OCI-LY1 (cell line): ENCODE results near the gene CIAO3.
A peak's percentile ranks its signal among the peaks of the same experiment; 100 is the strongest.

Experiments
- H2AFZ ChIP-seq: fragments of 200-600 bp; sonication (generic), shearing (Covaris generic); 2 replicates; pipeline ENCODE4 v1.6.0; 2014; ENCODE audit warnings: antibody characterized with exemption, mild to moderate bottlenecking, low read length
- H3F3A ChIP-seq: fragments of 200-600 bp; sonication (generic), shearing (Covaris generic); 2 replicates; pipeline ENCODE4 v1.6.0; 2014; ENCODE audit warnings: mild to moderate bottlenecking, antibody characterized with exemption, low read length, moderate library complexity; ENCODE audit not compliant: insufficient read depth
- H3K27ac ChIP-seq: fragments of 200-600 bp; sonication (generic); 2 replicates; pipeline ENCODE4 v1.5.1; 2014; ENCODE audit warnings: low read length, mixed run types, mild to moderate bottlenecking, low read depth; ENCODE audit not compliant: poor library complexity, severe bottlenecking
- H3K27me3 ChIP-seq: fragments of 200-600 bp; sonication (generic); 2 replicates; pipeline ENCODE4 v1.6.0; 2014; ENCODE audit warnings: antibody characterized with exemption, mild to moderate bottlenecking, low read length, moderate library complexity; ENCODE audit not compliant: insufficient read depth
- H3K36me3 ChIP-seq: fragments of 200-600 bp; sonication (generic); 2 replicates; pipeline ENCODE4 v1.6.1; 2014; ENCODE audit warnings: mild to moderate bottlenecking, antibody characterized with exemption, low read length, moderate library complexity, mixed read lengths; ENCODE audit not compliant: insufficient read depth
- H3K4me1 ChIP-seq: fragments of 200-600 bp; sonication (generic); 2 replicates; pipeline ENCODE4 v1.5.1; 2014; ENCODE audit warnings: mild to moderate bottlenecking, low read length, moderate library complexity; ENCODE audit not compliant: insufficient read depth, severe bottlenecking
- H3K4me2 ChIP-seq: fragments of 200-600 bp; sonication (generic), shearing (Covaris generic); 2 replicates; pipeline ENCODE4 v1.6.1; 2014; ENCODE audit warnings: low read length
- H3K4me3 ChIP-seq: fragments of 200-600 bp; sonication (generic); 2 replicates; pipeline ENCODE4 v1.5.1; 2014; ENCODE audit warnings: low read length, low read depth, mild to moderate bottlenecking, mixed read lengths; ENCODE audit not compliant: poor library complexity, severe bottlenecking
- H3K79me2 ChIP-seq: fragments of 200-600 bp; shearing (Covaris generic); 2 replicates; pipeline ENCODE4 v1.6.1; 2016; ENCODE audit warnings: mixed run types, low read length, mixed read lengths; ENCODE audit not compliant: insufficient read depth
- H3K9ac ChIP-seq: fragments of 200-600 bp; sonication (generic), shearing (Covaris generic); 2 replicates; pipeline ENCODE4 v1.6.1; 2014; ENCODE audit warnings: mild to moderate bottlenecking, low read length, mixed read lengths
- H3K9me2 ChIP-seq: fragments of 200-600 bp; sonication (generic), shearing (Covaris generic); 2 replicates; pipeline ENCODE4 v1.6.1; 2014; ENCODE audit warnings: low read depth, mild to moderate bottlenecking, low read length, mixed read lengths
- H3K9me3 ChIP-seq: fragments of 200-600 bp; shearing (Covaris generic); 2 replicates; pipeline ENCODE4 v1.6.1; 2014; ENCODE audit warnings: low read length, mixed read lengths
- H4K20me1 ChIP-seq: fragments of 200-600 bp; sonication (generic), shearing (Covaris generic); 2 replicates; pipeline ENCODE4 v1.6.0; 2016; ENCODE audit warnings: mild to moderate bottlenecking, low read length; ENCODE audit not compliant: insufficient read depth
- EZH2 ChIP-seq: fragments of 200-600 bp; sonication (generic), shearing (Covaris generic); IDR thresholded peaks from 2 replicates; pipeline ENCODE4 v1.8.0; 2017; ENCODE audit warnings: borderline replicate concordance, mixed run types, mild to moderate bottlenecking, antibody characterized with exemption, low read length, moderate library complexity, mixed read lengths
- TF ChIP-seq, protein P1 (sequence below): fragments of 200-600 bp; sonication (generic), shearing (Covaris generic); IDR thresholded peaks from 2 replicates; pipeline ENCODE4 v1.5.1; 2017; ENCODE audit warnings: mild to moderate bottlenecking, antibody characterized with exemption, low read length, moderate library complexity, mixed read lengths

The CIAO3 gene

DNA sequence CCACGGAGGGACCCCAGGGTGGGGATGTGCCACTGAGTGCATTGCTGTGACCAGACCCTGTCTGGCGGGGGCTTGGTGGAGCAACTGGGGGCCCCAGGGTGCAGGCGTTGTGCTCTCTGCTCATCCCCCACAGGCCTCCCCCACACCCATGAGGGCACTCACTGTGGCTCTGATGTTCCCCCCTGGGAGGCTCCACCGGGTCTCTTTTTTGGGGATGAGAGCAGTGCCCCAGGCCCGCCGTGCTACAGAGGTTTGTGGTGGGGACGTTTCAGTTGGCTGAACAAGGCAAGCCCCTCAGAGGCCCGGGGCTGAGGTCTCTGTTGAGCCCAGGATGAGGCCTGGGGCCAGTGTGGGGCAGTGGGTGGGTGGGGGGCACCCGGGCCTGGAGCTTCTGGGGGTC, 17.1 kb downstream of the CIAO3 start:
- no peaks in the 10 kb centered on the region for H4K20me1 ChIP-seq
- no peak overlapping the region for H3K9ac ChIP-seq
- H3K4me2 ChIP-seq = no peak overlapping the region
- H3K79me2 ChIP-seq = no peaks in the 10 kb centered on the region
- H3K9me3 ChIP-seq = no peaks in the 10 kb centered on the region
- H3K27me3 ChIP-seq = no peaks in the 10 kb centered on the region
- no peak overlapping the region for H3K27ac ChIP-seq
- no peaks in the 10 kb centered on the region for H3K9me2 ChIP-seq
- H3K36me3 ChIP-seq = peaks cover 8% of the 10 kb centered on the region
- no peak overlapping the region for H3K4me3 ChIP-seq
- H2AFZ ChIP-seq = no peak overlapping the region
- peaks cover 38% of the 10 kb centered on the region for H3K4me1 ChIP-seq
- peaks cover 4% of the 10 kb centered on the region; the same call in 1 of the 2 replicates for H3F3A ChIP-seq
- TF ChIP-seq, protein P1, sequence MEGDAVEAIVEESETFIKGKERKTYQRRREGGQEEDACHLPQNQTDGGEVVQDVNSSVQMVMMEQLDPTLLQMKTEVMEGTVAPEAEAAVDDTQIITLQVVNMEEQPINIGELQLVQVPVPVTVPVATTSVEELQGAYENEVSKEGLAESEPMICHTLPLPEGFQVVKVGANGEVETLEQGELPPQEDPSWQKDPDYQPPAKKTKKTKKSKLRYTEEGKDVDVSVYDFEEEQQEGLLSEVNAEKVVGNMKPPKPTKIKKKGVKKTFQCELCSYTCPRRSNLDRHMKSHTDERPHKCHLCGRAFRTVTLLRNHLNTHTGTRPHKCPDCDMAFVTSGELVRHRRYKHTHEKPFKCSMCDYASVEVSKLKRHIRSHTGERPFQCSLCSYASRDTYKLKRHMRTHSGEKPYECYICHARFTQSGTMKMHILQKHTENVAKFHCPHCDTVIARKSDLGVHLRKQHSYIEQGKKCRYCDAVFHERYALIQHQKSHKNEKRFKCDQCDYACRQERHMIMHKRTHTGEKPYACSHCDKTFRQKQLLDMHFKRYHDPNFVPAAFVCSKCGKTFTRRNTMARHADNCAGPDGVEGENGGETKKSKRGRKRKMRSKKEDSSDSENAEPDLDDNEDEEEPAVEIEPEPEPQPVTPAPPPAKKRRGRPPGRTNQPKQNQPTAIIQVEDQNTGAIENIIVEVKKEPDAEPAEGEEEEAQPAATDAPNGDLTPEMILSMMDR = no peak

DNA sequence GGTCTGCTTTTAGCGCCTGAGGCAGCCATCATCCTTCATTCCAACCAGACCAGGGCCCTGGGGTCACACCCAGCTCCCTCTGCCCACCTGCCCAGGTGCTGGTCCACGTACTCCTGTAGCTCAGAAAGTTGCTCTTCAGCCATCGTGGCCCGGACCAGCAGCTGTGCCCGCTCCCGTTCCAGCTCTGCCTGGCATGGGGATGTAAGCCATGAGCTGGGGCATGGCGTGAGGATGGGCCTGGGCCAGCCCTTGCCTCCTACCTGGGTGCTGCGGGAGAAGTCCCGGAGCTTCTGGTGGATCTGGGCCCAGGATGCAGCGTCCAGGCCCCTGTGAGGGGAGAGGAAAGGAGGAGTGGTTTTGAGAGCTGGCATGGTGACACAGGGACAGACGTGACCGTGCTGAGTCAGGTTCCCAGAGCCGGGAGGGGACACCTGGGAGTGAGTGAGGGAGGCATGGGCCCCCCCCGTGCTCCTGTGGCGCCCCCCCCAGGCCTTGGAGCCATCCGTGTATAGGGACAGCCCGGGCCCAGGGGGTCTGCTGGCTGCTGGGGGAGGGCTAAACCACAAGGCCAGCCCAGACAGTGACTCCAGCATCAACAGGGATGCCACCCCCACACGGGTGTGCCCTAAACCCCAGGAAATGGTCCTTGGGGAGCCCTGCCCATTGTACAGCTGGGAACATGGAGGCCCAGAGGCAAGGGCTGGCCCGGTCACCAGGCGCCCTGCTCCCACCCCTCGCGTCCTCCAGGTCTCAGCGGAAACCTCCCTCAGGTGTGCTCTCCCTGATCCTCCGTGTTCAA, 17.8 kb downstream of the CIAO3 start:
- Histone ChIP-seq H3K27me3 (peaks cover 5% of the 10 kb centered on the region), H4K20me1 (no peaks in the 10 kb centered on the region), H3F3A (peaks cover 4% of the 10 kb centered on the region; the same call in 1 of the 2 replicates), H2AFZ (no peak overlapping the region), H3K79me2 (no peaks in the 10 kb centered on the region), H3K4me1 (peaks cover 34% of the 10 kb centered on the region), H3K27ac (no peak overlapping the region), H3K36me3 (peaks cover 8% of the 10 kb centered on the region), H3K4me2 (no peak overlapping the region), H3K4me3 (no peak overlapping the region), H3K9me3 (no peaks in the 10 kb centered on the region), H3K9ac (no peak overlapping the region), H3K9me2 (no peaks in the 10 kb centered on the region)
- no peak for TF ChIP-seq EZH2

DNA sequence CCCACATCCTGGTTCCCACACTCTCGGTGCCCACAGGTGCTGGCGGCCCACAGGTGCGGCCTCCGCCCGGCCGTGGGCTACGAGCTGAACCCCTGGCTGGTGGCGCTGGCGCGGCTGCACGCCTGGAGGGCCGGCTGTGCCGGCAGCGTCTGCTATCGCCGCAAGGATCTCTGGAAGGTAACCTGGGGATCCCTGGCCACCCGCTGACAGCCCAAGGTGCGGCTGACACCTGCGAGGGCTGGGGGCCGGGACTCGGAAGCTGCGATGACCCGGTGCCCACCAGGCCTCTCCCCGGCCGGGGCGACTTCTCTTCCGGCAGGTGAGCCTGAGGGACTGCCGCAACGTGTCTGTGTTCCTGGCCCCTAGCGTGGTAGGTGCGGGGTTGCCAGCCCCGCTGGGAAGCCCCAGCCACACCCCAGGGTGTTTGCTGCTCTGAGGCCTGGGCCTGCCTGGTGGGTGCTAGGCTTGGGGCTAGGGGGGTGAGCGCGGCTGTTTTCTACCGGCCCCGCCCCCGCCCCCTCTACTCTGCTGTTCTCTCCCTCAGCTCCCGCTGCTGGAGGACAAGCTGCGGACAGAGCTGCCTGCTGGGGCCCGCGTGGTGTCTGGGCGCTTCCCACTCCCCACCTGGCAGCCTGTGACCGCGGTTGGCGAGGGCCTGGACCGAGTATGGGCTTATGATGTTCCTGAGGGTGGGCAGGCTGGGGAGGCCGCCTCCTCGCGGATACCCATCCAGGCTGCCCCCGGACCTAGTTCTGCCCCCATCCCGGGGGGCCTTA, 18.8 kb downstream of the CIAO3 start:
- H3K9ac ChIP-seq = peak overlapping the region; percentile 93
- no peak overlapping the region for H2AFZ ChIP-seq
- peak overlapping the region; percentile 89 for H3K4me3 ChIP-seq
- TF ChIP-seq EZH2 = no peak
- TF ChIP-seq, protein P1 = no peak
- H3K9me2 ChIP-seq = no peaks in the 10 kb centered on the region
- H3K4me2 ChIP-seq = peak overlapping the region; percentile 93
- peaks cover 4% of the 10 kb centered on the region; the same call in 1 of the 2 replicates for H3F3A ChIP-seq
- H3K4me1 ChIP-seq = peaks cover 34% of the 10 kb centered on the region
- peaks cover 5% of the 10 kb centered on the region for H3K27me3 ChIP-seq
- H3K79me2 ChIP-seq = no peaks in the 10 kb centered on the region
- no peak overlapping the region for H3K27ac ChIP-seq
- H3K36me3 ChIP-seq = peaks cover 8% of the 10 kb centered on the region
- no peaks in the 10 kb centered on the region for H4K20me1 ChIP-seq
- H3K9me3 ChIP-seq = no peaks in the 10 kb centered on the region
